Measurements from ENCODE around the gene WNT8A. TPM values are rescaled to one million over a fixed set of nuclear protein-coding genes. Genes with fewer than 3 reads are reported as not detected.
"Not testable (repeated sequence)": the region's sequence is repeated elsewhere in the genome, so short reads cannot be mapped to it uniquely, and the experiment has no call there.

Gene WNT8A
- total RNA-seq, 1 donor: not detected

DNA sequence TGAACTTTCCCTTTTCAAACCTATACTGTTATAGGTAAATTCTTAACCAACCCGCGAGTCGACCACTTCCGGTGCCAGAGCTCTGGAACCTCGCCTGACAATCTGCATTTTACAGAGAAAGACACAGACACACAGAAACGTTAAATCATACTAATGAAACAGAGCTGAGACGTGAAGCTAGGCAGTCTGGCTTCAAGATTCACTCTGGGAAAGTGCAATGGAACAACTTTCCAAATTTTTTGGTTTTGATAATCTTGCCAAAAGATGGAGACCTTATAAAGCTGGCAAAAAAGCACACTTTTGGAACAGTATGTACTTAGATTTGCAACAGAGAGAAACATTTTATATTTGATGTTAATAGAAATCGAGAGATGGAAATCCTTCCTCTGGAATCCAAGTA lies 15.9 kb upstream of the WNT8A start:
- TF ChIP-seq, protein P1, sequence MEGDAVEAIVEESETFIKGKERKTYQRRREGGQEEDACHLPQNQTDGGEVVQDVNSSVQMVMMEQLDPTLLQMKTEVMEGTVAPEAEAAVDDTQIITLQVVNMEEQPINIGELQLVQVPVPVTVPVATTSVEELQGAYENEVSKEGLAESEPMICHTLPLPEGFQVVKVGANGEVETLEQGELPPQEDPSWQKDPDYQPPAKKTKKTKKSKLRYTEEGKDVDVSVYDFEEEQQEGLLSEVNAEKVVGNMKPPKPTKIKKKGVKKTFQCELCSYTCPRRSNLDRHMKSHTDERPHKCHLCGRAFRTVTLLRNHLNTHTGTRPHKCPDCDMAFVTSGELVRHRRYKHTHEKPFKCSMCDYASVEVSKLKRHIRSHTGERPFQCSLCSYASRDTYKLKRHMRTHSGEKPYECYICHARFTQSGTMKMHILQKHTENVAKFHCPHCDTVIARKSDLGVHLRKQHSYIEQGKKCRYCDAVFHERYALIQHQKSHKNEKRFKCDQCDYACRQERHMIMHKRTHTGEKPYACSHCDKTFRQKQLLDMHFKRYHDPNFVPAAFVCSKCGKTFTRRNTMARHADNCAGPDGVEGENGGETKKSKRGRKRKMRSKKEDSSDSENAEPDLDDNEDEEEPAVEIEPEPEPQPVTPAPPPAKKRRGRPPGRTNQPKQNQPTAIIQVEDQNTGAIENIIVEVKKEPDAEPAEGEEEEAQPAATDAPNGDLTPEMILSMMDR (IDR thresholded peaks at IDR 0.05; ENCODE audit: insufficient read depth, low read length): no peak
- H3K4me3 ChIP-seq (ENCODE audit: low read depth, low read length): no peak overlapping the region
- DNase-seq (ENCODE audit: low read depth): no peak

DNA sequence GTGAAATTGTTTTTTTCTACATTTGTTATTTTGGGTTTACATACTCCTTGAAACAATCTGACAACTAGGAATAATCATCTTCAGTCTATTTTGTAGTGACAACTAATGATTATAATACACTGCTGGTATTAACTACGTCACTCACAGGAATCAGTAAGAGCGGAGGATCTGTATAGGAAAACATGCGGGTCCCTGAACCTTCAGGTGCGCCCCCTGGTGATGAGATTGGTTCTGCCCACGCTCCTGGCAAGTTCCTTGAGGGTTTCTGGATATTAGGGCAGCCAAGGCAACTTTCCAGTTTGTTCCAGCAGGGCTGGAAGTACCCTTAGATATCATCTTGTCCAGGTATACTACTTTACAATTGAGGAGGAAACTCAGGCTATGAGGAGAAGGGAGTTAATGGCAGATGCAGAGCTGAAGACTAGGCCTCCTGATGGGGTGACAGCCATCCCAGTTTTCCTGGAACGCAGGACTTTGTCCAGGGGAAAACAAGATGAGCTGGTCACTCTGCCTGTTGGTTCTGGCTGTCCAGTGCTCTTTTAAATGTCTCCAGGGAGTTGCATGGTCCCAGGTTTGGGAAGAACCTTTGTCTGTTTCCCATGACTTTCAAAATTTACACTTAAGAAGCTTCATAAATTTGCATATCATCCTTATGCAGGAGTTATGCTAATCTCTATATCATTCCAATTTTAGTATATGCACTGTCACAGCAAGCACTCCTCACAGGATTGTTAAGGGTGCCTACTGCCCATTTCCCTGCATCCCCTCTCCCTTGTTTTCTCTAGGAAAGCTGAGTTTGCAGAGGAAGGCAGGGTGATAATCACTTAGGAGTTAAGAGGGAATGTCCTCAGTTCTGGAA lies 14.9 kb upstream of the WNT8A start:
- DNase-seq (ENCODE audit: low read depth): peak; percentile 84
- H3K4me3 ChIP-seq (ENCODE audit: low read depth, low read length): no peak overlapping the region
- TF ChIP-seq, protein P1 (IDR thresholded peaks at IDR 0.05; ENCODE audit: insufficient read depth, low read length): peak; percentile 83

DNA sequence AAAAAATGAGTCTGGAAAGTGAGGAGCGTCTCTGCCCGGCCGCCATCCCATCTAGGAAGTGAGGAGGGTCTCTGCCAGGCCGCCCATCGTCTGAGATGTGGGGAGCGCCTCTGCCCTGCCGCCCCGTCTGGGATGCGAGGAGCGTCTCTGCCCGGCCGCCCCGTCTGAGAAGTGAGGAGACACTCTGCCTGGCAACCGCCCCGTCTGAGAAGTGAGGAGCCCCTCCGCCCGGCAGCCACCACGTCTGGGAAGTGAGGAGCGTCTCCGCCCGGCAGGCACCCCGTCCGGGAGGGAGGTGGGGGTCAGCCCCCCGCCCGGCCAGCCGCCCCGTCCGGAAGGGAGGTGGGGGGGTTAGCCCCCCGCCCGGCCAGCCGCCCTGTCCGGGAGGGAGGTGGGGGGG lies 13.8 kb upstream of the WNT8A start:
- not testable (repeated sequence) for H3K4me3 ChIP-seq (ENCODE audit: low read depth, low read length); DNase-seq (ENCODE audit: low read depth)

DNA sequence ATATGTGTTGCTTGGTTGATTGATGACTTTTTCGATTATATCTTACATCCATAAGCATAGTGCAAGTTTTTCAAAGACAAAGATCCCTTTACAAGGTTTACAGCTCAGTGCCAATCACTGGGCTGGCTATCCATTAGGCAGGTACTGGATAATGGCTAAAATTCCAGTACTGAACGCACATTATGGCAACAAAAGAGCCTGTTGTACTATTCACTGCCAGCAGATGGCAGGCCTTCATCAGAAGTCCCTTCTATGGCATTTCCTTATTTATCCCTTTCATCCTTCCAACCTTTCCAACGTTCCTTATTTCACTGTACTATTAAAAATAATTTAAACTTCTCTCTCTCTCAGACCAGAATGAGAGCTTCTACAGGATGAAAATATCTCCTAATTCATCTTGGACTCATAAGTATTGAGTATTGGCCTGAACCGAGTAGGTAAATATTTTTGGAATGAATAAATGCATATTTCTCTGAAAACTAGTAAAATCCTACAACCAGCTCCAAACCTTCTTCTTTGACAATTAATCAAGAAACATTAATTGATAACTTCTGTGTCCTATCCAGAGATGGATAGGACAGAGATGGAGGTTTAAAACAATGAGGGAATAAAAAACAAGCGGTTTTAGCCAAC lies 6.7 kb upstream of the WNT8A start:
- peak; percentile 80 for DNase-seq (ENCODE audit: low read depth)
- no peak overlapping the region for H3K4me3 ChIP-seq (ENCODE audit: low read depth, low read length)
- TF ChIP-seq, protein P1 (IDR thresholded peaks at IDR 0.05; ENCODE audit: insufficient read depth, low read length): peak; percentile 85

DNA sequence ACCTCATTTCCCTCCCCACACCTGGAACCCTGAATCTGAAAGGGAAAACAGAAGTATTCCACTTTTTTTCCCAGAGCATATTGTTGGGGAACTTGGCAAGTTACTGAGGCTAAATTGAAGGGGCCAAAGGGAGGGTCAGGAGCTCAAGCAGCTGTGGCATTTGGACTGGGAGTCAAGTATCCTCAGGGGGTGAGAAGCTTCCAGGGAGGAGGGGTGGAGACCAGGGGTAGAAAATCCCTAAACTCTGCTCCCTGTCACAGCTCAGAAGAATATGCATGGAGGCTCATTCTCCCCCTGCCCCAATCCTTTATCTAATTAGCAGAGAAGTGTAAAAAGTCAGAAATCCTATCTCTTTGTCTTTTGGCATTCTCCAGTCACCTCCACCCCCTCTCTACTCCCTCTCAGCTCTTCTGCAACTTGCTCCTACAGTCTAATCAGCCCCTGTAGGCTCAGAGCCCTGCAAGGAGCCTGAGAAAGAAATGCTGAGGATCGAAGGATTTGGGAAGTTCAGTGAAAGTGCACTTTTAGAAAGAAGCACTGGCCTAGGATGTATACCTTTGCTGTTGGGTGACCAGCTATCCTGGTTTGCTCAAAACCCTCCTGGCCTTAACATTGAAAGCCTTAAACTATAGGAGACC lies 5.7 kb upstream of the WNT8A start:
- DNase-seq (ENCODE audit: low read depth): no peak
- TF ChIP-seq, protein P1 (IDR thresholded peaks at IDR 0.05; ENCODE audit: insufficient read depth, low read length): no peak
- H3K4me3 ChIP-seq (ENCODE audit: low read depth, low read length): no peak overlapping the region

DNA sequence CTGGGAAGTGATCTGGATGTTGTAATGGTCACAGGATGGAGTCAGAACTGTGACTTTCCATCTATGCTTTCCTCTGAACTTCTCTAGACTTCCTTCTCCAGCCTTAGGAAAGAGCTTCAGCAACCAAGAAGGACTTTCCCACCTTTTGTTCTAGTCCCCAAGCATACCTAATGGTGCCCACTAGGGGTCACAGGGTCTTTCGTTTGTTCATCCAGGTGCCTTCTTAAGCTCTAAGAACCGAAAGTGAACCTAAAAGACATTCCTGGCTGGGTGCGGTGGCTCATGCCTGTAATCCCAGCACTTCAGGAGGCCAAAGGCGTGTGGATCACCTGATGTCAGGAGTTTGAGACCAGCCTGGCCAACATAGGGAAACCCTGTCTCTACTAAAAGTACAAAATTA lies 1.8 kb upstream of the WNT8A start:
- TF ChIP-seq, protein P1 (IDR thresholded peaks at IDR 0.05; ENCODE audit: insufficient read depth, low read length): no peak
- H3K4me3 ChIP-seq (ENCODE audit: low read depth, low read length): no peak overlapping the region
- no peak for DNase-seq (ENCODE audit: low read depth)

DNA sequence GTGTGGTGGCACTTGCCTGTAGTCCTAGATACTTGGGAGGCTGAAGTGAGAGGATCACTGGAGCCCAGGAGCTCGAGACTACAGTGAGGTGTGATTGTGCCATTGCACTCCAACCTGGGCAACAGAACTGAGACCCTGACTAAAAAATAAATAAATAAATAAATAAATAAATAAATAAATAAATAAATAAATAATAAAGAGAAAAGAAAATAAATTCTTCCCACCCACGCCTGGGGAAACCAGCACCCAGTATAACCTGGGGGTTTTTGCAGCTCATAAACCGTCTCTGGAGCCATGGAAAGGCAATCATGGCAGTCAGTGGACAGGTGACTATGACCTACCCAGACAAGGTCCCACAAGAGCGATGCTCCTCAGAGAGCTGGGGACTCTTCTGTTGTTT lies 7.9 kb downstream of the WNT8A start:
- H3K4me3 ChIP-seq (ENCODE audit: low read depth, low read length): no peak overlapping the region
- TF ChIP-seq, protein P1 (IDR thresholded peaks at IDR 0.05; ENCODE audit: insufficient read depth, low read length): no peak
- DNase-seq (ENCODE audit: low read depth): no peak
